ENCODE results near the gene AKAP9.

- no peak for TF ChIP-seq POLR2A (IDR thresholded peaks at IDR 0.05)
- no peak for TF ChIP-seq CTCF (IDR thresholded peaks at IDR 0.05)
Observed at GRCh38 chr7:91899563-91899962, 41.1 kb upstream of the AKAP9 start.

All from body of pancreas (tissue), 4 donors.